HL-60 (cell line): ENCODE data around the gene MYLK3.

Experiments used
- CTCF ChIP-seq: IDR thresholded peaks from one replicate; pipeline ENCODE4 v1.5.1; 2011; ENCODE audit warnings: low read length, control low read depth, inconsistent platforms; ENCODE audit not compliant: insufficient read depth
- GABPA ChIP-seq: IDR thresholded peaks from 2 replicates; pipeline ENCODE4 v1.6.1; 2012; ENCODE audit warnings: low read depth

- no peak for TF ChIP-seq GABPA
- no peak for TF ChIP-seq CTCF
Measured at GRCh38 chr16:46696957-46697356, 51.2 kb downstream of the MYLK3 start.
